K562 (cell line): ENCODE measurements around the gene TBL2. TPM values are rescaled to one million over a fixed set of nuclear protein-coding genes. Genes with fewer than 3 reads are reported as not detected.
"Not testable (repeated sequence)": the region's sequence is repeated elsewhere in the genome, so short reads cannot be mapped to it uniquely, and the experiment has no call there.

Experiments used
- ATAC-seq: fragments of 200-7000 bp; cut with Tn5 transposase; 3 replicates; pipeline ENCODE4 v1.9.1; 2020; ENCODE audit warnings: moderate library complexity
- BruUV-seq: library from RNA; stranded (reverse); fragments of 400-500 nt; replicated peaks from 2 replicates; lab custom pipeline; 2021; lab: Mats Ljungman, UMichigan
- CTCF ChIA-PET: fragments of 300-600 bp; formaldehyde crosslinking; extraction: SDS; loops from one replicate; lab custom pipeline; 2021; ENCODE audit warnings: low intra/inter-chr PET ratio; lab: Yijun Ruan, JAX
- POLR2A ChIA-PET: fragments of 300-600, 350-650 bp; sonication (Branson Sonifier 250); formaldehyde crosslinking; extraction: SDS; loops from one replicate; lab custom pipeline; 2021; ENCODE audit warnings: antibody characterized with exemption, inconsistent platforms; lab: Yijun Ruan, JAX
- DNase-seq, 4 experiments: peaks; one replicate each; pipeline versions ENCODE4 v3.0.0 to v3.0.0-alpha.2; 2011 to 2018; ENCODE audit warnings: low spot score in 3 of 4, mixed read lengths in 3 of 4; ENCODE audit errors: extremely low read depth in 1 of 4
- FAIRE-seq: peaks from 2 replicates; lab custom pipeline; 2011; peaks lifted over from hg19 to GRCh38; lab: Jason Lieb, UNC
- H2AFZ ChIP-seq: 2 replicates; pipeline ENCODE4 v1.6.0; 2011; ENCODE audit warnings: low read depth, low read length, control low read depth, inconsistent platforms
- H3K27ac ChIP-seq: fragments of 200-600 bp; 3 replicates; pipeline ENCODE4 v1.8.0; 2011; ENCODE audit warnings: low read depth, mild to moderate bottlenecking, control low read depth, inconsistent platforms, low read length, moderate library complexity, mixed read lengths; ENCODE audit errors: extremely low read depth
- H3K27me3 ChIP-seq, 2 experiments: fragments of 300-600 bp in 1 of 2; 2 replicates in 1 of 2; 3 replicates in 1 of 2; pipeline versions ENCODE4 v1.6.0 to v1.8.0; 2011; ENCODE audit warnings: inconsistent platforms in 2 of 2, low read length in 2 of 2, mild to moderate bottlenecking in 1 of 2, mixed read lengths in 1 of 2, moderate library complexity in 1 of 2; ENCODE audit not compliant: control insufficient read depth in 2 of 2, insufficient read depth in 2 of 2
- H3K36me3 ChIP-seq: fragments of 300-600 bp; 3 replicates; pipeline ENCODE4 v1.8.0; 2011; ENCODE audit warnings: mild to moderate bottlenecking, low read length, inconsistent platforms; ENCODE audit not compliant: control insufficient read depth, insufficient read depth
- H3K4me1 ChIP-seq, 2 experiments: fragments of 200-600 bp in 1 of 2; replicated peaks in 1 of 2; 2 replicates in 1 of 2; 3 replicates in 1 of 2; pipeline versions ENCODE4 v1.5.1 to v1.8.0; 2011; ENCODE audit warnings: inconsistent platforms in 2 of 2, low read length in 2 of 2, mild to moderate bottlenecking in 1 of 2, mixed read lengths in 1 of 2, moderate library complexity in 1 of 2; ENCODE audit not compliant: control insufficient read depth in 2 of 2, insufficient read depth in 2 of 2
- H3K4me2 ChIP-seq: 2 replicates; pipeline ENCODE4 v1.6.1; 2011; ENCODE audit warnings: low read length, control low read depth, inconsistent platforms, mixed read lengths; ENCODE audit not compliant: insufficient read depth
- H3K4me3 ChIP-seq: fragments of 200-600 bp; sonication (generic), shearing (Covaris generic); 2 replicates; pipeline ENCODE4 v1.5.1; 2016; ENCODE audit warnings: control low read depth, inconsistent platforms
- H3K79me2 ChIP-seq: fragments of 200-600 bp; 3 replicates; pipeline ENCODE4 v1.8.0; 2011; ENCODE audit warnings: low read length, inconsistent platforms; ENCODE audit not compliant: control insufficient read depth, insufficient read depth
- H3K9ac ChIP-seq, 2 experiments: 2 replicates each; pipeline versions ENCODE4 v1.6.0 to v1.6.1; 2011; ENCODE audit warnings: low read depth in 2 of 2, low read length in 2 of 2, control low read depth in 1 of 2, inconsistent platforms in 1 of 2, mild to moderate bottlenecking in 1 of 2, mixed read lengths in 1 of 2; ENCODE audit not compliant: insufficient read depth in 1 of 2
- H3K9me1 ChIP-seq: one replicate; pipeline ENCODE4 v1.6.0; 2011; ENCODE audit warnings: inconsistent platforms, mild to moderate bottlenecking, low read length, moderate library complexity; ENCODE audit not compliant: control insufficient read depth, insufficient read depth
- H3K9me3 ChIP-seq: replicated peaks from 2 replicates; pipeline ENCODE4 v1.5.1; 2011; ENCODE audit warnings: low read depth, low read length, inconsistent platforms; ENCODE audit not compliant: control insufficient read depth, insufficient read depth
- H4K20me1 ChIP-seq: replicated peaks from 2 replicates; pipeline ENCODE4 v1.6.1; 2011; ENCODE audit warnings: low read length, inconsistent platforms, mixed read lengths; ENCODE audit not compliant: control insufficient read depth, insufficient read depth
- ADNP ChIP-seq: fragments of 200-800 bp; sonication (Bioruptor generic); IDR thresholded peaks from 2 replicates; pipeline ENCODE4 v1.6.1; 2016; ENCODE audit warnings: missing genetic modification characterization, missing compliant biosample characterization
- BCOR ChIP-seq: fragments of 450-650 bp; IDR thresholded peaks from 2 replicates; pipeline ENCODE4 v1.6.1; 2016
- CBX1 ChIP-seq: sonication (generic); IDR thresholded peaks from 2 replicates; pipeline ENCODE4 v1.6.1; 2016; ENCODE audit warnings: antibody characterized with exemption, low read depth, mild to moderate bottlenecking
- CC2D1A ChIP-seq: fragments of 450-650 bp; IDR thresholded peaks from 2 replicates; pipeline ENCODE4 v1.6.1; 2017; ENCODE audit warnings: mild to moderate bottlenecking
- HDAC2 ChIP-seq: fragments of 450-650 bp; IDR thresholded peaks from 2 replicates; pipeline ENCODE4 v1.6.1; 2016; ENCODE audit warnings: mild to moderate bottlenecking
- HDGF ChIP-seq: fragments of 450-650 bp; IDR thresholded peaks from 2 replicates; pipeline ENCODE4 v1.6.1; 2016
- KDM1A ChIP-seq, 2 experiments: fragments of 450-650 bp; IDR thresholded peaks; 2 replicates each; pipeline ENCODE4 v1.6.1; 2016; ENCODE audit warnings: mild to moderate bottlenecking in 2 of 2
- RBM25 ChIP-seq: fragments of 200-400 bp; formaldehyde crosslinking; IDR thresholded peaks from 2 replicates; pipeline ENCODE4 v1.6.1; 2018; ENCODE audit warnings: low read length, low read depth, moderate library complexity; ENCODE audit not compliant: severe bottlenecking
- RCOR1 ChIP-seq, 2 experiments: IDR thresholded peaks; 2 replicates each; pipeline ENCODE4 v1.6.1; 2012; ENCODE audit warnings: low read depth in 2 of 2, low read length in 2 of 2, borderline replicate concordance in 1 of 2, improper control_type of control experiment in 1 of 2
- SMARCA5 ChIP-seq: fragments of 450-650 bp; IDR thresholded peaks from 2 replicates; pipeline ENCODE4 v1.6.1; 2016
- ZFP36 ChIP-seq: fragments of 150-350 bp; IDR thresholded peaks from 2 replicates; pipeline ENCODE4 v1.6.1; 2018; ENCODE audit warnings: low read length, low read depth; ENCODE audit not compliant: partially characterized antibody
- WGBS: fragments of 100-300 bp; shearing (Covaris generic); methylation state at CpG from one replicate; pipeline ENCODE4 v1.1.6; 2016; ENCODE audit warnings: low coverage, mixed read lengths; ENCODE audit not compliant: insufficient coverage; ENCODE audit errors: missing lambda C conversion rate; 5-methylcytosine and 5-hydroxymethylcytosine counted together
- in situ Hi-C: fragments of 300-500 bp; cut with MboI; formaldehyde crosslinking; loops from 4 replicates; pipeline ENCODE4 v1.15.0; 2018; ENCODE audit warnings: inconsistent platforms, mixed read lengths
- intact Hi-C: fragments of 100-400 bp; cut with micrococcal nuclease; formaldehyde crosslinking; loops from 2 replicates; pipeline ENCODE4 v1.14.2; 2022
- polyA plus RNA-seq, 8 experiments: library from polyadenylated mRNA; depleted of rRNA in 4 of 8; stranded (reverse) in 5 of 8; unstranded in 3 of 8; fragments of >200 nt; fragmentation: Nextera tagmentation in 2 of 8; fragmentation: Illumina TruSeq in 1 of 8; extraction: Ambion mirVana in 2 of 8; extraction: Trizol in 1 of 8; gene quantifications; 2 replicates each; pipeline versions ENCODE4 v1.2.1 to v1.2.3, GENCODE V29; 2011 to 2014; ENCODE audit warnings: inconsistent platforms in 1 of 8, missing spikeins in 1 of 8
- total RNA-seq, 7 experiments: library from RNA; depleted of rRNA in 6 of 7; stranded (reverse); fragments of >200 nt in 6 of 7; fragmentation: Illumina TruSeq in 2 of 7; extraction: Trizol in 2 of 7; gene quantifications; 2 replicates each; pipeline versions ENCODE4 v1.2.1 to v1.2.3, GENCODE V29; 2011 to 2021; ENCODE audit warnings: low replicate concordance in 1 of 7
- TF ChIP-seq, protein P1 (sequence below): sonication (generic); formaldehyde crosslinking; IDR thresholded peaks from 2 replicates; pipeline ENCODE4 v1.8.1; 2023; ENCODE audit warnings: mild to moderate bottlenecking, missing genetic modification reagents

The TBL2 gene
- total and polyA plus RNA-seq, 9 of the 15 experiments (the other 6 are each of a cell fraction or from before 2014, with no cell fraction given), result 2.5 to 123 (median 49.2) TPM

DNA sequence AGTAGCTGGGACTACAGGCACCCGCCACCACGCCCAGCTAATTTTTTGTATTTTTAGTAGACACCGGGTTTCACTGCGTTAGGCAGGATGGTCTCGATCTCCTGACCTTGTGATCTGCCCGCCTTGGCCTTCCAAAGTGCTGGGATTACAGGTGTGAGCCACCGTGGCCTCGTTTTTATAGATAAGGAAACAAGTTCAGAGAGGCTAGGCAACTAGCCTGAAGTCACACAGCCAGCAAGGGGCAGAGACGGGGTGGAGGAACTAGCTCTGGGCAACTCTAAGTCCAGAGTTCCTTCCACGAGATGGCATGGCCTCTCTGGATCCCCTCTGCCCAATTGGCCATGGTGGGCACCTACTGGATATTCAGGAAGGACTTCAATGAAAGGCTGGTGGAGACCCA, 36.6 kb upstream of the TBL2 start:
- H3K4me3 ChIP-seq, H3K79me2 ChIP-seq, H3K27me3 ChIP-seq, H3K4me2 ChIP-seq, H3K9me3 ChIP-seq, H2AFZ ChIP-seq, H4K20me1 ChIP-seq, FAIRE-seq, H3K9me1 ChIP-seq, H3K27ac ChIP-seq, ATAC-seq, DNase-seq, H3K9ac ChIP-seq, CTCF ChIA-PET, BruUV-seq, in situ Hi-C loops, H3K36me3 ChIP-seq: not testable (repeated sequence)
- TF ChIP-seq, protein P1, sequence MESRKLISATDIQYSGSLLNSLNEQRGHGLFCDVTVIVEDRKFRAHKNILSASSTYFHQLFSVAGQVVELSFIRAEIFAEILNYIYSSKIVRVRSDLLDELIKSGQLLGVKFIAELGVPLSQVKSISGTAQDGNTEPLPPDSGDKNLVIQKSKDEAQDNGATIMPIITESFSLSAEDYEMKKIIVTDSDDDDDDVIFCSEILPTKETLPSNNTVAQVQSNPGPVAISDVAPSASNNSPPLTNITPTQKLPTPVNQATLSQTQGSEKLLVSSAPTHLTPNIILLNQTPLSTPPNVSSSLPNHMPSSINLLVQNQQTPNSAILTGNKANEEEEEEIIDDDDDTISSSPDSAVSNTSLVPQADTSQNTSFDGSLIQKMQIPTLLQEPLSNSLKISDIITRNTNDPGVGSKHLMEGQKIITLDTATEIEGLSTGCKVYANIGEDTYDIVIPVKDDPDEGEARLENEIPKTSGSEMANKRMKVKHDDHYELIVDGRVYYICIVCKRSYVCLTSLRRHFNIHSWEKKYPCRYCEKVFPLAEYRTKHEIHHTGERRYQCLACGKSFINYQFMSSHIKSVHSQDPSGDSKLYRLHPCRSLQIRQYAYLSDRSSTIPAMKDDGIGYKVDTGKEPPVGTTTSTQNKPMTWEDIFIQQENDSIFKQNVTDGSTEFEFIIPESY (CRISPR knock-in tag), result peak; percentile 39; the same call in 1 of the 2 replicates
- TF ChIP-seq CC2D1A, result peak; percentile 40; the same call in 1 of the 2 replicates
- TF ChIP-seq ADNP, result peak; percentile 69
- TF ChIP-seq KDM1A (IDR thresholded peaks at IDR 0.05), result peak; percentile 71 to 86
- TF ChIP-seq RBM25, result peak; percentile 75
- peak; percentile 80 for TF ChIP-seq SMARCA5
- peak; percentile 28; the same call in 1 of the 2 replicates for TF ChIP-seq HDGF
- TF ChIP-seq ZFP36, result peak; percentile 73
- TF ChIP-seq RCOR1 (IDR thresholded peaks at IDR 0.05; ENCODE audit: borderline replicate concordance in 1 of 2, low read depth in 2 of 2, low read length in 2 of 2), result peak in 1 of 2 experiments; percentile 43; a peak in 1 of 4 replicates
- 0 out of 2 replicates have a peak, but pooled peaks have one; percentile 43 for TF ChIP-seq CBX1
- TF ChIP-seq BCOR, result peak; percentile 97
- TF ChIP-seq HDAC2, result peak; percentile 71; the same call in 1 of the 2 replicates
- 70% methylated on average over 10 of the region's 10 CpGs for WGBS
- intact Hi-C loops, result loop anchor here (5.0 kb wide), 1 partner anchor 237 kb away; no protein-coding TSS in a partner anchor
- H3K4me1 ChIP-seq, result peaks cover 27 to 39% of the 10 kb centered on the region in 2 experiments
- POLR2A ChIA-PET, result interaction anchor here (0.6 to 1.3 kb wide), 2 partner anchors 30 to 151 kb away, joined by 4 to 5 read pairs; no protein-coding TSS in a partner anchor
